Endothelial cell of umbilical vein (primary cell): ENCODE data around the gene MIGA2. TPM values are rescaled to one million over a fixed set of nuclear protein-coding genes. Genes with fewer than 3 reads are reported as not detected.

Experiments used
- BruUV-seq: library from RNA; stranded (reverse); fragments of 400-500 nt; replicated peaks from 2 replicates; lab custom pipeline; 2021; lab: Mats Ljungman, UMichigan
- CTCF ChIA-PET: fragments of 300-600, 350-600 bp; sonication (Branson Sonifier 250); formaldehyde crosslinking; loops from one replicate; lab custom pipeline; 2021; ENCODE audit warnings: antibody characterized with exemption, inconsistent platforms; lab: Charles Lee
- POLR2A ChIA-PET: fragments of 300-600, 350-600 bp; sonication (Branson Sonifier 250); formaldehyde crosslinking; loops from one replicate; lab custom pipeline; 2021; ENCODE audit warnings: antibody characterized with exemption, inconsistent platforms; lab: Charles Lee
- DNase-seq: peaks from one replicate; pipeline ENCODE4 v3.0.0-alpha.2; 2011; ENCODE audit warnings: low read depth, low spot score
- FAIRE-seq: peaks from 2 replicates; lab custom pipeline; 2011; peaks lifted over from hg19 to GRCh38; lab: Jason Lieb, UNC
- H2AFZ ChIP-seq: 2 replicates; pipeline ENCODE4 v1.6.0; 2012; ENCODE audit warnings: low read depth, low read length, control low read depth, inconsistent platforms
- H3K27ac ChIP-seq: 2 replicates; pipeline ENCODE4 v1.5.1; 2011; ENCODE audit warnings: low read depth, mild to moderate bottlenecking, control low read depth, low read length, moderate library complexity; ENCODE audit not compliant: insufficient read depth
- H3K27me3 ChIP-seq, 2 experiments: 2 replicates each; pipeline versions ENCODE4 v1.6.0 to v1.6.1; 2011; ENCODE audit warnings: low read length in 2 of 2, mixed read lengths in 1 of 2; ENCODE audit not compliant: control insufficient read depth in 2 of 2, insufficient read depth in 2 of 2
- H3K36me3 ChIP-seq, 2 experiments: 2 replicates in 1 of 2; 3 replicates in 1 of 2; pipeline ENCODE4 v1.5.1; 2011; ENCODE audit warnings: low read length in 2 of 2, mild to moderate bottlenecking in 1 of 2, moderate library complexity in 1 of 2; ENCODE audit not compliant: control insufficient read depth in 2 of 2, insufficient read depth in 2 of 2; ENCODE audit errors: extremely low read depth in 1 of 2
- H3K4me1 ChIP-seq: 3 replicates; pipeline ENCODE4 v1.5.1; 2011; ENCODE audit warnings: mild to moderate bottlenecking, low read length; ENCODE audit not compliant: control insufficient read depth, insufficient read depth; ENCODE audit errors: extremely low read depth
- H3K4me2 ChIP-seq: 2 replicates; pipeline ENCODE4 v1.6.1; 2011; ENCODE audit warnings: low read length, control low read depth, mixed read lengths; ENCODE audit not compliant: insufficient read depth
- H3K4me3 ChIP-seq, 3 experiments: fragments of 200-600 bp in 1 of 3; sonication (generic), shearing (Covaris generic) in 1 of 3; replicated peaks in 1 of 3; 2 replicates each; pipeline ENCODE4 v1.5.1; 2011 to 2016; ENCODE audit warnings: control low read depth in 3 of 3, low read length in 3 of 3, mild to moderate bottlenecking in 2 of 3, inconsistent platforms in 1 of 3, low read depth in 1 of 3, moderate library complexity in 1 of 3; ENCODE audit not compliant: insufficient read depth in 1 of 3
- H3K79me2 ChIP-seq: 2 replicates; pipeline ENCODE4 v1.6.0; 2012; ENCODE audit warnings: low read length, inconsistent platforms; ENCODE audit not compliant: control insufficient read depth, insufficient read depth
- H3K9ac ChIP-seq: replicated peaks from 2 replicates; pipeline ENCODE3; 2011; ENCODE audit warnings: low read length, control low read depth; ENCODE audit not compliant: insufficient read depth; ENCODE audit errors: extremely low read depth
- H3K9me1 ChIP-seq: replicated peaks from 3 replicates; pipeline ENCODE4 v1.6.0; 2011; ENCODE audit warnings: mild to moderate bottlenecking, low read length; ENCODE audit not compliant: control insufficient read depth, insufficient read depth; ENCODE audit errors: extremely low read depth
- H3K9me3 ChIP-seq: replicated peaks from 2 replicates; pipeline ENCODE4 v1.5.1; 2012; ENCODE audit warnings: low read length, inconsistent platforms; ENCODE audit not compliant: control insufficient read depth, insufficient read depth
- H4K20me1 ChIP-seq: replicated peaks from 2 replicates; pipeline ENCODE3; 2011; ENCODE audit warnings: mild to moderate bottlenecking, low read length; ENCODE audit not compliant: control insufficient read depth, insufficient read depth; ENCODE audit errors: extremely low read depth
- EZH2 ChIP-seq: IDR thresholded peaks from 2 replicates; pipeline ENCODE4 v1.6.1; 2012; ENCODE audit warnings: borderline replicate concordance, low read depth, mild to moderate bottlenecking, moderate library complexity, low read length, inconsistent platforms; ENCODE audit not compliant: severe bottlenecking
- FOS ChIP-seq: IDR thresholded peaks from 2 replicates; pipeline ENCODE4 v1.6.1; 2011; ENCODE audit warnings: mild to moderate bottlenecking, low read length, moderate library complexity, borderline replicate concordance; ENCODE audit not compliant: insufficient read depth
- GATA2 ChIP-seq: IDR thresholded peaks from 2 replicates; pipeline ENCODE4 v1.7.0; 2011; ENCODE audit warnings: low read depth, mild to moderate bottlenecking, moderate library complexity, mixed read lengths, low read length; ENCODE audit not compliant: insufficient read length, insufficient read depth
- JUN ChIP-seq: IDR thresholded peaks from 2 replicates; pipeline ENCODE4 v1.6.1; 2011; ENCODE audit warnings: borderline replicate concordance, low read depth; ENCODE audit not compliant: insufficient read length, insufficient read depth
- MAX ChIP-seq: IDR thresholded peaks from 2 replicates; pipeline ENCODE4 v1.6.1; 2011; ENCODE audit not compliant: insufficient read depth, insufficient read length
- MYC ChIP-seq: IDR thresholded peaks from one replicate; pipeline ENCODE4 v1.6.1; 2011; ENCODE audit warnings: mild to moderate bottlenecking, low read depth, low read length
- POLR2A ChIP-seq: IDR thresholded peaks from 2 replicates; pipeline ENCODE4 v1.6.1; 2012; ENCODE audit warnings: low read depth, mild to moderate bottlenecking, control low read depth, low read length
- POLR2AphosphoS5 ChIP-seq: IDR thresholded peaks from 2 replicates; pipeline ENCODE4 v1.6.1; 2012; ENCODE audit warnings: low read depth, mild to moderate bottlenecking, control low read depth, low read length, moderate library complexity; ENCODE audit not compliant: insufficient read depth
- dilution Hi-C: fragments of 300-500 bp; cut with MboI; formaldehyde crosslinking; loops from one replicate; pipeline ENCODE4 v1.15.0; 2019; ENCODE audit warnings: low sequenced_read_pairs; ENCODE audit not compliant: extremely low pct_ligation_motif_present
- intact Hi-C: fragments of 100-400 bp; cut with micrococcal nuclease; formaldehyde crosslinking; loops from one replicate; pipeline ENCODE4 v1.10.0; 2022
- polyA plus RNA-seq, 4 experiments: library from polyadenylated mRNA; depleted of rRNA in 3 of 4; stranded (reverse) in 3 of 4; unstranded in 1 of 4; fragments of >200 nt; gene quantifications; 2 replicates each; pipeline versions ENCODE4 v1.2.1 to v1.2.3, GENCODE V29; 2011 to 2012; ENCODE audit warnings: missing spikeins in 1 of 4
- total RNA-seq: library from RNA; stranded (reverse); gene quantifications from 2 replicates; pipeline ENCODE4 v1.2.3, GENCODE V29; 2021
- TF ChIP-seq, protein P1 (sequence below), 2 donors: IDR thresholded peaks; 1 replicate in 1 of 2; 2 replicates in 1 of 2; pipeline ENCODE4 v1.5.1; 2011; ENCODE audit warnings: low read length in 2 of 2, mild to moderate bottlenecking in 2 of 2, moderate library complexity in 2 of 2, control low read depth in 1 of 2, inconsistent platforms in 1 of 2, low read depth in 1 of 2; ENCODE audit not compliant: insufficient read depth in 1 of 2; ENCODE audit errors: extremely low read depth in 1 of 2

MIGA2 gene
- total and polyA plus RNA-seq, 2 donors (not counting 3 experiments of a cell fraction or from before 2014, with no cell fraction given) = 27.7 to 28.0 TPM

DNA sequence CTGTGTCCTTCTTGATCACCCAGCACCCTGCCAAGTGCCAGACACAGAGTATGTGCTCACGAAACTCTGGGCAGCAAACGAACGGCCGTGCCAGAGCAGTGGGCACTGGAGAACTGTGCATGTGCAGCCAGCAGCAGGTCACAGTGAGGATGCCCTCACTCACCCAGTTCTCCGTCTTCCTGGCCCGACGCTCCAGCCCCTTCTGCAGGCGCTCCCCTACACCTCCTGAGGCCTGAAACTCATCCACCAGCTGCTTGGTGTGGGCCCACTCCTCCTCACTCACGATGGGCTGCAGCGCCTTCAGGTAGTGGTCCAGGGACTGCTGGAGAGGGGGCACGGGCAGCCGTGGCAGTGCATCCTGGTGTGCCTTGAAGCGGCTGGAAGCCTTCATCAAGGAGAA lies 71.2 kb downstream of the MIGA2 start:
- Histone ChIP-seq H4K20me1 (no peaks in the 10 kb centered on the region), H3K4me3 (no peak overlapping the region), H3K4me2 (no peak overlapping the region), H2AFZ (no peak overlapping the region), H3K9ac (no peak overlapping the region), H3K36me3 (peaks cover 3% of the 10 kb centered on the region in 2 experiments), H3K9me3 (no peaks in the 10 kb centered on the region), H3K27ac (no peak overlapping the region), H3K27me3 (no peaks in the 10 kb centered on the region), H3K79me2 (peaks cover 12% of the 10 kb centered on the region), H3K9me1 (no peaks in the 10 kb centered on the region), H3K4me1 (peaks cover 10% of the 10 kb centered on the region)
- BruUV-seq = no TSS peak
- intact Hi-C loops (no loop called here), dilution Hi-C loops (no loop called here)
- DNase-seq (no peak), FAIRE-seq (no peak)
- POLR2A ChIA-PET = no interaction called here
- CTCF ChIA-PET = no interaction called here
- no peak for TF ChIP-seq POLR2A
- TF ChIP-seq JUN = no peak
- no peak for TF ChIP-seq GATA2

- DNase-seq (no peak), FAIRE-seq (no peak)
- POLR2A ChIA-PET = no interaction called here
- Histone ChIP-seq H3K9me1 (no peaks in the 10 kb centered on the region), H3K27ac (no peak overlapping the region), H3K4me3 (no peak overlapping the region), H3K4me2 (no peak overlapping the region), H3K27me3 (no peaks in the 10 kb centered on the region), H3K4me1 (peaks cover 10% of the 10 kb centered on the region), H2AFZ (no peak overlapping the region), H3K36me3 (peaks cover 3% of the 10 kb centered on the region in 2 experiments), H3K79me2 (peaks cover 15% of the 10 kb centered on the region), H4K20me1 (no peaks in the 10 kb centered on the region), H3K9me3 (no peaks in the 10 kb centered on the region), H3K9ac (no peak overlapping the region)
- intact Hi-C loops = no loop called here
- dilution Hi-C loops = no loop called here
- no TSS peak for BruUV-seq
- CTCF ChIA-PET = no interaction called here
- no peak for TF ChIP-seq FOS
- no peak for TF ChIP-seq POLR2A
- no peak for TF ChIP-seq GATA2
- no peak for TF ChIP-seq EZH2
- no peak for TF ChIP-seq POLR2AphosphoS5
- TF ChIP-seq, protein P1, sequence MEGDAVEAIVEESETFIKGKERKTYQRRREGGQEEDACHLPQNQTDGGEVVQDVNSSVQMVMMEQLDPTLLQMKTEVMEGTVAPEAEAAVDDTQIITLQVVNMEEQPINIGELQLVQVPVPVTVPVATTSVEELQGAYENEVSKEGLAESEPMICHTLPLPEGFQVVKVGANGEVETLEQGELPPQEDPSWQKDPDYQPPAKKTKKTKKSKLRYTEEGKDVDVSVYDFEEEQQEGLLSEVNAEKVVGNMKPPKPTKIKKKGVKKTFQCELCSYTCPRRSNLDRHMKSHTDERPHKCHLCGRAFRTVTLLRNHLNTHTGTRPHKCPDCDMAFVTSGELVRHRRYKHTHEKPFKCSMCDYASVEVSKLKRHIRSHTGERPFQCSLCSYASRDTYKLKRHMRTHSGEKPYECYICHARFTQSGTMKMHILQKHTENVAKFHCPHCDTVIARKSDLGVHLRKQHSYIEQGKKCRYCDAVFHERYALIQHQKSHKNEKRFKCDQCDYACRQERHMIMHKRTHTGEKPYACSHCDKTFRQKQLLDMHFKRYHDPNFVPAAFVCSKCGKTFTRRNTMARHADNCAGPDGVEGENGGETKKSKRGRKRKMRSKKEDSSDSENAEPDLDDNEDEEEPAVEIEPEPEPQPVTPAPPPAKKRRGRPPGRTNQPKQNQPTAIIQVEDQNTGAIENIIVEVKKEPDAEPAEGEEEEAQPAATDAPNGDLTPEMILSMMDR (IDR thresholded peaks at IDR 0.05; ENCODE audit: extremely low read depth in 1 of 2, insufficient read depth in 1 of 2, low read depth in 1 of 2, low read length in 2 of 2) = no peak
- no peak for TF ChIP-seq MAX
- TF ChIP-seq MYC = no peak
- TF ChIP-seq JUN = no peak
Measured at GRCh38 chr9:129108083-129108804, 71.8 kb downstream of the MIGA2 start.
